Right atrium auricular region (tissue), 2 donors: Measurements from ENCODE around the gene DNMBP. TPM values are rescaled to one million over a fixed set of nuclear protein-coding genes. Genes with fewer than 3 reads are reported as not detected.

Source experiments
- DNase-seq: peaks from one replicate; pipeline ENCODE4 v3.0.0-alpha.2; 2019; ENCODE audit warnings: low spot score
- H3K27ac ChIP-seq, 2 donors: fragments of 200-600 bp; sonication (generic); 1 replicate in 1 of 2; 2 replicates in 1 of 2; pipeline ENCODE4 v1.5.1; 2016 to 2019
- H3K27me3 ChIP-seq, 2 donors: fragments of 200-600 bp; sonication (generic); one replicate each; pipeline versions ENCODE4 v1.5.1 to v1.6.0; 2017 to 2019
- H3K36me3 ChIP-seq: fragments of 200-600 bp; sonication (generic); one replicate; pipeline ENCODE4 v1.5.1; 2016
- H3K4me1 ChIP-seq, 2 donors: fragments of 200-600 bp; sonication (generic); one replicate each; pipeline versions ENCODE4 v1.5.1 to v1.6.0; 2017 to 2019
- H3K4me3 ChIP-seq, 2 donors: fragments of 200-600 bp; sonication (generic); 1 replicate in 1 of 2; 2 replicates in 1 of 2; pipeline ENCODE4 v1.5.1; 2017 to 2019; ENCODE audit warnings: mild to moderate bottlenecking in 1 of 2, moderate library complexity in 1 of 2
- H3K9me3 ChIP-seq, 2 donors: fragments of 200-600 bp; sonication (generic); one replicate each; pipeline ENCODE4 v1.5.1; 2019
- CTCF ChIP-seq, 2 donors: fragments of 200-600 bp; sonication (generic); IDR thresholded peaks; one replicate each; pipeline ENCODE4 v1.5.1; 2019; ENCODE audit warnings: antibody characterized with exemption in 2 of 2
- total RNA-seq, 2 donors: library from RNA; depleted of rRNA; stranded (reverse); fragments of >200 nt; gene quantifications; one replicate each; pipeline ENCODE4 v1.1.0, GENCODE V29; 2016

Gene DNMBP
- total RNA-seq, 2 donors from 2014 or later: 5.8 to 8.2 TPM

- no peaks in the 10 kb centered on the region for H3K27me3 ChIP-seq
- no peak overlapping the region for H3K4me3 ChIP-seq
- DNase-seq: no peak
- H3K9me3 ChIP-seq: no peaks in the 10 kb centered on the region
- no peak for TF ChIP-seq CTCF (IDR thresholded peaks at IDR 0.05)
- H3K27ac ChIP-seq: peak overlapping the region in 1 of 2 donors; percentile 23
- H3K4me1 ChIP-seq: no peaks in the 10 kb centered on the region
- peaks cover 88% of the 10 kb centered on the region for H3K36me3 ChIP-seq
Measured at GRCh38 chr10:99880080-99880835, 129.5 kb downstream of the DNMBP start.

GRCh38 chr10:99875473-99875872, 134.3 kb downstream of the DNMBP start:
- Histone ChIP-seq H3K4me1 (no peaks in the 10 kb centered on the region), H3K9me3 (no peaks in the 10 kb centered on the region), H3K27ac (no peak overlapping the region), H3K27me3 (no peaks in the 10 kb centered on the region), H3K4me3 (no peak overlapping the region), H3K36me3 (peaks cover 45% of the 10 kb centered on the region)
- TF ChIP-seq CTCF (IDR thresholded peaks at IDR 0.05): no peak
- DNase-seq: no peak

- Histone ChIP-seq H3K27ac (no peak overlapping the region), H3K4me3 (no peak overlapping the region), H3K27me3 (no peaks in the 10 kb centered on the region), H3K9me3 (no peaks in the 10 kb centered on the region), H3K4me1 (no peaks in the 10 kb centered on the region), H3K36me3 (peaks cover 35% of the 10 kb centered on the region)
- TF ChIP-seq CTCF (IDR thresholded peaks at IDR 0.05): no peak
- no peak for DNase-seq
Measured at GRCh38 chr10:99874341-99875085, 135.2 kb downstream of the DNMBP start.

GRCh38 chr10:99873846-99874245, 135.9 kb downstream of the DNMBP start:
- no peak for DNase-seq
- no peaks in the 10 kb centered on the region for H3K27me3 ChIP-seq

GRCh38 chr10:99872367-99873162, 137.2 kb downstream of the DNMBP start:
- TF ChIP-seq CTCF (IDR thresholded peaks at IDR 0.05): no peak
- no peak overlapping the region for H3K4me3 ChIP-seq
- H3K27ac ChIP-seq: no peak overlapping the region

More at GRCh38 chr10:99873846-99874245, 135.9 kb downstream of the DNMBP start:
- H3K9me3 ChIP-seq: no peaks in the 10 kb centered on the region
- TF ChIP-seq CTCF (IDR thresholded peaks at IDR 0.05): no peak
- H3K4me1 ChIP-seq: no peaks in the 10 kb centered on the region
- peaks cover 29% of the 10 kb centered on the region for H3K36me3 ChIP-seq
- no peak overlapping the region for H3K27ac ChIP-seq
- H3K4me3 ChIP-seq: no peak overlapping the region

More at GRCh38 chr10:99872367-99873162, 137.2 kb downstream of the DNMBP start:
- Histone ChIP-seq H3K4me1 (no peaks in the 10 kb centered on the region), H3K27me3 (no peaks in the 10 kb centered on the region), H3K9me3 (no peaks in the 10 kb centered on the region), H3K36me3 (peaks cover 17% of the 10 kb centered on the region)
- no peak for DNase-seq
